Loucy (cell line): Measurements from ENCODE around the gene MISP.

ENCODE experiments used
- H2AFZ ChIP-seq: fragments of 200-600 bp; sonication (generic); 2 replicates; pipeline ENCODE4 v1.6.0; 2016; ENCODE audit warnings: antibody characterized with exemption, mild to moderate bottlenecking, low read length, moderate library complexity
- H3F3A ChIP-seq: fragments of 200-600 bp; 2 replicates; pipeline ENCODE4 v1.6.0; 2016; ENCODE audit warnings: antibody characterized with exemption, low read depth, mild to moderate bottlenecking
- H3K27me3 ChIP-seq: fragments of 200-600 bp; sonication (generic); 2 replicates; pipeline ENCODE4 v1.6.1; 2014; ENCODE audit warnings: low read length, mild to moderate bottlenecking; ENCODE audit not compliant: insufficient read depth, poor library complexity, severe bottlenecking
- H3K36me3 ChIP-seq: fragments of 200-600 bp; sonication (generic); 2 replicates; pipeline ENCODE4 v1.6.1; 2016; ENCODE audit warnings: low read length; ENCODE audit not compliant: insufficient read depth
- H3K4me1 ChIP-seq: fragments of 200-600 bp; sonication (generic); 2 replicates; pipeline ENCODE4 v1.5.1; 2014; ENCODE audit warnings: low read length, mild to moderate bottlenecking; ENCODE audit not compliant: insufficient read depth, poor library complexity, severe bottlenecking
- H3K4me2 ChIP-seq: fragments of 200-600 bp; sonication (generic); 2 replicates; pipeline ENCODE4 v1.6.0; 2014; ENCODE audit warnings: antibody characterized with exemption, low read length, low read depth, mild to moderate bottlenecking; ENCODE audit not compliant: poor library complexity, severe bottlenecking
- H3K4me3 ChIP-seq: fragments of 200-600 bp; sonication (generic); 2 replicates; pipeline ENCODE4 v1.5.1; 2014; ENCODE audit warnings: low read length, mild to moderate bottlenecking, mixed read lengths; ENCODE audit not compliant: poor library complexity, severe bottlenecking
- H3K79me2 ChIP-seq: fragments of 200-600 bp; sonication (generic); 2 replicates; pipeline ENCODE4 v1.6.1; 2014; ENCODE audit warnings: low read length; ENCODE audit not compliant: insufficient read depth
- H3K9ac ChIP-seq: fragments of 200-600 bp; sonication (generic); 2 replicates; pipeline ENCODE4 v1.6.0; 2014; ENCODE audit warnings: mild to moderate bottlenecking, low read depth, low read length, moderate library complexity; ENCODE audit not compliant: poor library complexity, severe bottlenecking
- H3K9me2 ChIP-seq: fragments of 200-600 bp; sonication (generic); replicated peaks from 2 replicates; pipeline ENCODE4 v1.6.1; 2016; ENCODE audit warnings: low read depth, low read length, mixed read lengths
- H3K9me3 ChIP-seq: fragments of 200-600 bp; sonication (generic); 2 replicates; pipeline ENCODE4 v1.6.1; 2014; ENCODE audit warnings: mild to moderate bottlenecking, antibody characterized with exemption, low read length, low read depth; ENCODE audit not compliant: insufficient read depth
- H4K20me1 ChIP-seq: fragments of 200-600 bp; sonication (generic); 2 replicates; pipeline ENCODE4 v1.6.0; 2014; ENCODE audit warnings: antibody characterized with exemption, low read length, mild to moderate bottlenecking; ENCODE audit not compliant: insufficient read depth, poor library complexity, severe bottlenecking
- EZH2phosphoT487 ChIP-seq: fragments of 200-600 bp; IDR thresholded peaks from 2 replicates; pipeline ENCODE4 v1.6.1; 2018; ENCODE audit warnings: antibody characterized with exemption, mild to moderate bottlenecking, moderate library complexity, borderline replicate concordance
- TF ChIP-seq, protein P1 (sequence below): fragments of 200-600 bp; sonication (generic); conservative IDR thresholded peaks from 2 replicates; pipeline ENCODE4 v1.5.1; 2014; ENCODE audit warnings: mild to moderate bottlenecking, antibody characterized with exemption, low read length

Gene MISP

DNA sequence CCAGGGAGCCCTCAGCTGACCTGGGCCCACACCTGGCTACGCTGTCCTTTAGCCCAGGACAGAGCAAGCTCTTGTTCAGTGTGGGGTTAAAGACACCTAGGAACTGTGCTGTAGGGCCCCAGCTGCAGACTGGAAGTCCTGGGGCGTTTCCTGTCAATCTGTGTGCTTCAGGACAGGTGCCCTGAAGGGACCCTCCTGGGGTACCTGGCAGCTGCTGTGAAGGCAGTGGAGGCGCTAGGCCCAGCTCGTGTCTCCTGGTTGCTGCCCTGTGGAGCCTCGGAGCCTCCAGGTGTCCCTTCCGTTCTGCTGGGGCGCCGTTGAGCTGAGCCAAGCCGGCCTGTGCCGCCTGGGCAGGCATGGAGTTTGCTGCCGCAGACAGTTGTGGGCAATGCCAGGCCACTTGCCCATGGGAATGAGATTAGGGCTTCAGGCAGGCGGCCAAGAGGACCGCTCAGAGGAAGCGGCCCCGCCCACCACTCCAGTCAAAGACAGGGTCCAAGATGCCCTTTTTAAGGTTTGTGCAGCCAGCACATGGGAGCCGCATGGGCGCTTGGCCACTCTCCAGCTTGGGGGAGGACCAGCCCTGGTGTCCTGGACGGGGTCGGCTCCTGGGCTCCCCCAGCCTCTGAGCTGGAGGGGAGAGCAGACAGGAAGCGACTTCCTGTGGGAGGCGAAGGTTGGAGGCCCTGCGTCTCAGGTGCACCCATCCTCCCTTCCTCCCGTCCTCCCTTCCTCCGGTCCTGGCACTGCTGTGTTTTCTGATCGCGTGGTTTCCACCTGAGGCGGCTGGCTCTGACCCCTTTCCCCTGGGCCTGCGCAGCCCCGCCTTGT is 50.3 kb downstream of the MISP start:
- H3K9me3 ChIP-seq, result no peaks in the 10 kb centered on the region
- TF ChIP-seq EZH2phosphoT487, result no peak
- TF ChIP-seq, protein P1, sequence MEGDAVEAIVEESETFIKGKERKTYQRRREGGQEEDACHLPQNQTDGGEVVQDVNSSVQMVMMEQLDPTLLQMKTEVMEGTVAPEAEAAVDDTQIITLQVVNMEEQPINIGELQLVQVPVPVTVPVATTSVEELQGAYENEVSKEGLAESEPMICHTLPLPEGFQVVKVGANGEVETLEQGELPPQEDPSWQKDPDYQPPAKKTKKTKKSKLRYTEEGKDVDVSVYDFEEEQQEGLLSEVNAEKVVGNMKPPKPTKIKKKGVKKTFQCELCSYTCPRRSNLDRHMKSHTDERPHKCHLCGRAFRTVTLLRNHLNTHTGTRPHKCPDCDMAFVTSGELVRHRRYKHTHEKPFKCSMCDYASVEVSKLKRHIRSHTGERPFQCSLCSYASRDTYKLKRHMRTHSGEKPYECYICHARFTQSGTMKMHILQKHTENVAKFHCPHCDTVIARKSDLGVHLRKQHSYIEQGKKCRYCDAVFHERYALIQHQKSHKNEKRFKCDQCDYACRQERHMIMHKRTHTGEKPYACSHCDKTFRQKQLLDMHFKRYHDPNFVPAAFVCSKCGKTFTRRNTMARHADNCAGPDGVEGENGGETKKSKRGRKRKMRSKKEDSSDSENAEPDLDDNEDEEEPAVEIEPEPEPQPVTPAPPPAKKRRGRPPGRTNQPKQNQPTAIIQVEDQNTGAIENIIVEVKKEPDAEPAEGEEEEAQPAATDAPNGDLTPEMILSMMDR, result no peak
- no peak overlapping the region for H2AFZ ChIP-seq
- H3K4me1 ChIP-seq, result peaks cover 21% of the 10 kb centered on the region
- H3F3A ChIP-seq, result no peaks in the 10 kb centered on the region
- H3K9me2 ChIP-seq, result no peaks in the 10 kb centered on the region
- H3K9ac ChIP-seq, result peak overlapping the region; percentile 35
- H3K4me3 ChIP-seq, result peak overlapping the region; percentile 97
- H3K79me2 ChIP-seq, result peaks cover 92% of the 10 kb centered on the region
- H3K36me3 ChIP-seq, result peaks cover 68% of the 10 kb centered on the region
- peaks cover 84% of the 10 kb centered on the region for H4K20me1 ChIP-seq
- peaks cover 8% of the 10 kb centered on the region for H3K27me3 ChIP-seq
- peak overlapping the region; percentile 93 for H3K4me2 ChIP-seq

DNA sequence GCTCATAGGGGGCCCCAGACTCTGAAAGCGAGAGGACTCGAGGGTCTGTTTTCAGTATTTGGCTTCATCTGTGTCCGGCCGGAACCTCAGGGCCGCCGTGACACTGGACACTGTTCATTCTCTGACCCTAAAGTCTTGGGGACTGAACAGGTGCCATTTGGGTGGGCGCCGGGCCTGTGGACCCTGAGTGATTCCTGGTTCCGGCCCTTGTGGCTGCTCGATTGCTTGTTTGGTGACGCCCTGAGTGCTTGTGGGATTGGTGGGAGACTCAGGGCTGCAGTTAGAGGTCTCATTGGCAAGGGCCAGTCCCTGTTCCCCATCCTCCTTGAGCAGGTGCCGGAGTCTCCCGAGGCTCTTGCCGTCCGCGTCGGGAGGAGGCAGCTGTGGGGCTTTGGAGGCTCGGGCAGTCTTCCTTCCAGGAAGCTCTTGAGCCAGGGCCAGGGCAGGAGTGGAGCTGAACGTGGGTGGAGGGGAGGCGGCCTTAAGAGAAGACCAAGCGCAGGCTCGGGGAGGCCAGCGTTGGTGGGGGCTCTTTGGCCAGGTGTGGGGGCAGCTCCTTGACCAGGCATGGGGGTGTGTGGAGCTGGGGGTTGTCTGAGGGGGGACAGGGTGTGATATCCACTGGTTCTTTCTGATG is 51.1 kb downstream of the MISP start:
- H3K79me2 ChIP-seq, result peaks cover 95% of the 10 kb centered on the region
- H3K4me1 ChIP-seq, result peaks cover 21% of the 10 kb centered on the region
- no peaks in the 10 kb centered on the region for H3F3A ChIP-seq
- no peaks in the 10 kb centered on the region for H3K9me2 ChIP-seq
- H3K27me3 ChIP-seq, result peaks cover 8% of the 10 kb centered on the region
- H4K20me1 ChIP-seq, result peaks cover 91% of the 10 kb centered on the region
- no peaks in the 10 kb centered on the region for H3K9me3 ChIP-seq
- peak overlapping the region; percentile 35 for H3K9ac ChIP-seq
- H3K36me3 ChIP-seq, result peaks cover 75% of the 10 kb centered on the region
- no peak overlapping the region for H2AFZ ChIP-seq
- no peak for TF ChIP-seq EZH2phosphoT487
- TF ChIP-seq, protein P1, result no peak
- peak overlapping the region; percentile 93 for H3K4me2 ChIP-seq
- peak overlapping the region; percentile 97 for H3K4me3 ChIP-seq

DNA sequence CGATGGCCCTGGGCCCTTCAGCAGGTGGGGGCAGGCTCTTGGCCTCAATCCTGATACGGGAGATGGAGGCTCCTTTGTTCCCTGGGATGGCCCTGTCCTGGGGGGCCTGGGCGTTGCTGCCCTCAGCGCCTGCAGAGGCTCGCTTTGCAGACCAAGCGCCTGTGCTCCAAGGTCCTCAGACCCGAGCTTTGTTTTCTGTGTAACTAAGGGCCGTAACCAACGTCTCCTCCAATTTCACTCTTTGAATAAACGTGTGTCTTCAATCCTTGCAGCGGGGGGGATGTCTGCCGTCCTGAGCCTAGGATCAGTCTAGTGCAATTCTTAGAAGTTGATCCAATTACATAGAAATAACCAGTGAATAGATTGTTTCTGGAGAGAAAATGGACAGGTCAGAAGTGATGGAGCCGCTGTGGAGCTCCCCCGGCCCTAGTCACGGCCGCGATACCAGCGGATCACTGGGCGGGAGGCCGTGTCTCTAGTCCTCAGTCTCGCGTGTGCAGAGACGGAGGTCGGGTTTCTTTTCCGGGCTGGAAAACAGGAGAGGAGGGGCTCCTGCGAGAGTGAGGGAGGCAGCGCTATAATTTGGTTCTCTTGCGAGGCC is 51.7 kb downstream of the MISP start:
- Histone ChIP-seq H3K4me2 (peak overlapping the region; percentile 93), H3K36me3 (peaks cover 82% of the 10 kb centered on the region), H3K9me2 (no peaks in the 10 kb centered on the region), H3K4me3 (peak overlapping the region; percentile 97), H3K9ac (no peak overlapping the region), H3K27me3 (peaks cover 8% of the 10 kb centered on the region), H3K4me1 (peaks cover 21% of the 10 kb centered on the region), H4K20me1 (peaks cover 97% of the 10 kb centered on the region), H2AFZ (no peak overlapping the region), H3K9me3 (no peaks in the 10 kb centered on the region), H3F3A (no peaks in the 10 kb centered on the region), H3K79me2 (peaks cover 99% of the 10 kb centered on the region)
- TF ChIP-seq, protein P1, result no peak
- no peak for TF ChIP-seq EZH2phosphoT487
